Trophoblast cell (in vitro differentiated cells and primary cell): ENCODE measurements around the gene ELF2.

Experiments
- DNase-seq, 2 donors: peaks; one replicate each; pipeline ENCODE4 v3.0.0-alpha.2; 2016
- H2AFZ ChIP-seq: 2 replicates; pipeline ENCODE4 v1.6.1; 2013; ENCODE audit warnings: low read length, moderate library complexity, mild to moderate bottlenecking; ENCODE audit not compliant: insufficient read depth, poor library complexity
- H2AK5ac ChIP-seq: 2 replicates; pipeline ENCODE4 v1.6.1; 2013; ENCODE audit warnings: mild to moderate bottlenecking, low read length
- H2BK120ac ChIP-seq: 2 replicates; pipeline ENCODE4 v1.6.1; 2013; ENCODE audit warnings: low read length, mild to moderate bottlenecking, moderate library complexity; ENCODE audit not compliant: insufficient read depth, poor library complexity
- H2BK12ac ChIP-seq: 2 replicates; pipeline ENCODE4 v1.6.1; 2013; ENCODE audit warnings: mild to moderate bottlenecking, low read length, moderate library complexity
- H2BK5ac ChIP-seq: 2 replicates; pipeline ENCODE4 v1.6.1; 2013; ENCODE audit warnings: low read length, low read depth, moderate library complexity, mild to moderate bottlenecking; ENCODE audit not compliant: poor library complexity
- H3K14ac ChIP-seq: 2 replicates; pipeline ENCODE4 v1.6.1; 2013; ENCODE audit warnings: mild to moderate bottlenecking, low read length
- H3K18ac ChIP-seq: 2 replicates; pipeline ENCODE4 v1.6.1; 2013; ENCODE audit warnings: mild to moderate bottlenecking, low read length
- H3K23ac ChIP-seq: 2 replicates; pipeline ENCODE4 v1.6.1; 2013; ENCODE audit warnings: low read length
- H3K27ac ChIP-seq: 2 replicates; pipeline ENCODE4 v1.5.1; 2013; ENCODE audit warnings: low read depth, mild to moderate bottlenecking, inconsistent platforms, low read length, moderate library complexity
- H3K27me3 ChIP-seq: 2 replicates; pipeline ENCODE4 v1.6.1; 2013; ENCODE audit warnings: inconsistent platforms, mild to moderate bottlenecking, low read length, moderate library complexity; ENCODE audit not compliant: insufficient read depth
- H3K36me3 ChIP-seq, 2 experiments: 1 replicate in 1 of 2; 2 replicates in 1 of 2; pipeline ENCODE4 v1.6.1; 2013; ENCODE audit warnings: low read length in 2 of 2, mild to moderate bottlenecking in 2 of 2, moderate library complexity in 1 of 2; ENCODE audit not compliant: insufficient read depth in 2 of 2, control insufficient read depth in 1 of 2
- H3K4ac ChIP-seq: 2 replicates; pipeline ENCODE4 v1.6.1; 2013; ENCODE audit warnings: low read depth, mild to moderate bottlenecking, low read length, moderate library complexity
- H3K4me1 ChIP-seq, 2 experiments: 1 replicate in 1 of 2; 2 replicates in 1 of 2; pipeline ENCODE4 v1.6.1; 2013; ENCODE audit warnings: low read length in 2 of 2, mild to moderate bottlenecking in 2 of 2, moderate library complexity in 1 of 2; ENCODE audit not compliant: insufficient read depth in 2 of 2, control insufficient read depth in 1 of 2
- H3K4me2 ChIP-seq: 2 replicates; pipeline ENCODE4 v1.6.1; 2013; ENCODE audit warnings: inconsistent platforms, mild to moderate bottlenecking, low read length, moderate library complexity
- H3K4me3 ChIP-seq: 2 replicates; pipeline ENCODE4 v1.5.1; 2013; ENCODE audit warnings: mild to moderate bottlenecking, low read depth, low read length, inconsistent platforms
- H3K79me1 ChIP-seq: one replicate; pipeline ENCODE4 v1.6.1; 2013; ENCODE audit warnings: low read length
- H3K79me2 ChIP-seq: 2 replicates; pipeline ENCODE4 v1.6.1; 2013; ENCODE audit warnings: low read length, mild to moderate bottlenecking; ENCODE audit not compliant: control insufficient read depth, insufficient read depth, poor library complexity
- H3K9ac ChIP-seq: 2 replicates; pipeline ENCODE4 v1.6.1; 2013; ENCODE audit warnings: mild to moderate bottlenecking, low read length
- H3K9me3 ChIP-seq: 2 replicates; pipeline ENCODE4 v1.6.1; 2013; ENCODE audit warnings: low read depth, mild to moderate bottlenecking, control low read depth, inconsistent platforms, low read length; ENCODE audit not compliant: insufficient read depth
- H4K12ac ChIP-seq: 2 replicates; pipeline ENCODE4 v1.6.1; 2013; ENCODE audit warnings: low read depth, mild to moderate bottlenecking, low read length, moderate library complexity
- H4K8ac ChIP-seq: 2 replicates; pipeline ENCODE4 v1.6.1; 2013; ENCODE audit warnings: low read depth, mild to moderate bottlenecking, low read length, moderate library complexity
- H4K91ac ChIP-seq: one replicate; pipeline ENCODE4 v1.6.1; 2013; ENCODE audit warnings: low read depth, mild to moderate bottlenecking, low read length, moderate library complexity
- WGBS: extraction: QIAGEN DNeasy Blood & Tissue Kit; methylation state at CpG from one replicate; pipeline ENCODE4 v1.1.7; 2013; ENCODE audit warnings: missing lambda C conversion rate; ENCODE audit not compliant: insufficient read length, insufficient coverage; ENCODE audit errors: extremely low coverage; 5-methylcytosine and 5-hydroxymethylcytosine counted together

The ELF2 gene

DNA sequence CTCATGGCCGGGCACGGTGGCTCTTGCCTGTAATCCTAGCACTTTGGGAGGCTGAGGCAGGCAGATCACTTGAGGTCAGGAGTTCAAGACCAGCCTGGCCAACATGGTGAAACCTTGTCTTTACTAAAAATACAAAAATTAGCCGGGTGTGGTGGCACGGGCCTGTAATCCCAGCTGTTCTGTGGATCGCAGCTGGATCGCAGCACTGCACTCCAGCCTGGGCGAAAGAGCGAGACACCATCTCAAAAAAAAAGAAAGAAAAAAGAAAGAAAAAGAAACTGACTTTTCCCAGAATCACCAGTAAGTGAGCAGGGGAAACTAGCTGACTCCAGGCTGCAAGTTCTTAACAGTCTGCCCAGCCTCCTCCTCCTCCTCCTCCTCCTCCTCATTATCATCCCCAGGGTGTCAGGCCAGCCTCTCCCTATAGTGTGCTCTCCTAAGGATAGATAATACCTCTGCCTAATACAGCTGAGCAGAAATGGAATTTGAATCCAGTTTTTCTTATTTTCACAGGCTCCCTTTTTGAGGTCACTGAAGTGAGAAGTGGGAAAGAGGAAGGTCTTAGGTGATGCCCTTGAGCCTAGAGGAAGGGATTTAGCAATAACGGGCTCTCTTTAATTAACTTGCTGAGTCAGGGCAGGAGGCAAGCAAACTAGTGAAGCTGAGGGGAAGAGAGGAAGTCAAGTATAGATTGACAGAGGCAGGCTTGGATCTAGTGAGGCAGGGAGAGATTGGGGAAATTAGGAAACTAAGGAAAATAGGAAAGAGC, 11.8 kb upstream of the ELF2 start:
- no peak overlapping the region for H3K4ac ChIP-seq
- no peaks in the 10 kb centered on the region for H3K4me1 ChIP-seq
- peak in 1 of 2 donors; percentile 30 for DNase-seq
- no peak overlapping the region for H4K12ac ChIP-seq
- no peak overlapping the region for H2AFZ ChIP-seq
- H3K79me2 ChIP-seq = no peaks in the 10 kb centered on the region
- H3K4me3 ChIP-seq = no peak overlapping the region
- no peak overlapping the region for H3K18ac ChIP-seq
- no peak overlapping the region for H4K8ac ChIP-seq
- no peak overlapping the region for H3K27ac ChIP-seq
- no peak overlapping the region for H2BK120ac ChIP-seq
- WGBS = no CpG with 5 or more reads among the region's 9 CpGs
- H3K36me3 ChIP-seq = no peaks in the 10 kb centered on the region
- H2BK5ac ChIP-seq = no peak overlapping the region
- no peak overlapping the region for H2AK5ac ChIP-seq
- H4K91ac ChIP-seq = no peak overlapping the region
- no peak overlapping the region for H3K9ac ChIP-seq
- no peak overlapping the region for H3K4me2 ChIP-seq
- no peaks in the 10 kb centered on the region for H3K27me3 ChIP-seq
- H3K9me3 ChIP-seq = no peaks in the 10 kb centered on the region
- H2BK12ac ChIP-seq = no peak overlapping the region
- no peak overlapping the region for H3K23ac ChIP-seq
- H3K14ac ChIP-seq = no peak overlapping the region
- no peaks in the 10 kb centered on the region for H3K79me1 ChIP-seq

GRCh38 chr4:139184129-139184528, 7.1 kb upstream of the ELF2 start:
- Histone ChIP-seq H3K27ac (no peak overlapping the region), H3K4me1 (no peaks in the 10 kb centered on the region), H2BK12ac (no peak overlapping the region), H4K91ac (no peak overlapping the region), H3K9me3 (no peaks in the 10 kb centered on the region), H3K14ac (no peak overlapping the region), H3K27me3 (no peaks in the 10 kb centered on the region), H3K18ac (no peak overlapping the region), H2BK5ac (no peak overlapping the region), H3K4me3 (no peak overlapping the region), H2AFZ (no peak overlapping the region), H2AK5ac (no peak overlapping the region), H4K8ac (no peak overlapping the region), H4K12ac (no peak overlapping the region), H3K23ac (no peak overlapping the region), H3K9ac (no peak overlapping the region), H3K4ac (no peak overlapping the region), H2BK120ac (no peak overlapping the region), H3K36me3 (no peaks in the 10 kb centered on the region), H3K79me1 (no peaks in the 10 kb centered on the region), H3K4me2 (no peak overlapping the region), H3K79me2 (no peaks in the 10 kb centered on the region)
- peak in 1 of 2 donors; percentile 18 for DNase-seq

DNA sequence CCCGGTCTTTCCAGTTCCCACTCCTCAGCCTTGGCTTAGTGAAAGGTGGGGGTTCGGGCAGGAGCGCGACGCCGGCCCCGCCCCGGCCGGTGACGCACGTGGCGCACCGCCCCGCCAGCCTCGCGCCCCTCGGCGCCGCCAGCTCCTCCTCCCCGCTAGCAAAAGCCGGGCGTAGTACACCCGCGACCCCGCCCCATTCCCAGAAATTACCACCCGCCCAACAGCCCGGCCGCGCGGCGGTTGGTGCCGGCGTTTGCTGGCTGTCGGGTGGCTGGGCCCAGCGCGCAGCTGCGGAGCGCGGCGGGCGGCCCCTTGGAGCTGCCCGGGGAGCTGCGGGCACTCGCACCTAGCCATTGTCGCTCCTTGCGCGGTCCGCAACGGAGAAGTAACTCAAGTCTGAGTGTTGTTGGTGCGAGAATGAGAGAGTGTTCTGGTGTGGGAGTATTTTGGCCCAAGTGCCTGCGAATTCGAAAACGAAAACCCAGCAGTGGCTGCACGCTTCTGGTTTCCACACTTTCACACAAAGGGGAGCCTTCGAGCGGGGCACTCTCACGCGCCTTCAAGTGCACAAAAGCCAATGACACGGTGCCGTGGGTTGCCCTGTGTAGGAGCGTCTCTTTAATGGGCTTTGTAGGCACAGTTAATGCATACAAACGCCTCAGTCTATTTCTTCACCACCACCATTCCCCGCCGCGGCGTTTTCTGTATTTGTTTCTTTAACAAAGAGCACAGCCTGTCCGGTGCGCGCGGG, 1.0 kb upstream of the ELF2 start:
- H3K4me1 ChIP-seq = no peaks in the 10 kb centered on the region
- peak overlapping the region; percentile 73 for H3K27ac ChIP-seq
- H4K91ac ChIP-seq = peak overlapping the region; percentile 66
- H3K4me3 ChIP-seq = peak overlapping the region; percentile 89
- H3K23ac ChIP-seq = no peak overlapping the region
- peak overlapping the region; percentile 61 for H2BK5ac ChIP-seq
- DNase-seq = peak; percentile 97 to 98
- H3K79me2 ChIP-seq = peaks cover 14% of the 10 kb centered on the region
- H4K12ac ChIP-seq = peak overlapping the region; percentile 52
- peak overlapping the region; percentile 98 for H3K4me2 ChIP-seq
- H4K8ac ChIP-seq = peak overlapping the region; percentile 76
- peak overlapping the region; percentile 74 for H3K9ac ChIP-seq
- no peaks in the 10 kb centered on the region for H3K36me3 ChIP-seq
- H3K18ac ChIP-seq = no peak overlapping the region
- no peaks in the 10 kb centered on the region for H3K27me3 ChIP-seq
- peak overlapping the region; percentile 6 for H2BK120ac ChIP-seq
- no peak overlapping the region for H2BK12ac ChIP-seq
- H2AK5ac ChIP-seq = no peak overlapping the region
- no CpG with 5 or more reads among the region's 70 CpGs for WGBS
- peak overlapping the region; percentile 93 for H2AFZ ChIP-seq
- H3K14ac ChIP-seq = no peak overlapping the region
- no peaks in the 10 kb centered on the region for H3K9me3 ChIP-seq
- no peak overlapping the region for H3K4ac ChIP-seq
- peaks cover 12% of the 10 kb centered on the region for H3K79me1 ChIP-seq

DNA sequence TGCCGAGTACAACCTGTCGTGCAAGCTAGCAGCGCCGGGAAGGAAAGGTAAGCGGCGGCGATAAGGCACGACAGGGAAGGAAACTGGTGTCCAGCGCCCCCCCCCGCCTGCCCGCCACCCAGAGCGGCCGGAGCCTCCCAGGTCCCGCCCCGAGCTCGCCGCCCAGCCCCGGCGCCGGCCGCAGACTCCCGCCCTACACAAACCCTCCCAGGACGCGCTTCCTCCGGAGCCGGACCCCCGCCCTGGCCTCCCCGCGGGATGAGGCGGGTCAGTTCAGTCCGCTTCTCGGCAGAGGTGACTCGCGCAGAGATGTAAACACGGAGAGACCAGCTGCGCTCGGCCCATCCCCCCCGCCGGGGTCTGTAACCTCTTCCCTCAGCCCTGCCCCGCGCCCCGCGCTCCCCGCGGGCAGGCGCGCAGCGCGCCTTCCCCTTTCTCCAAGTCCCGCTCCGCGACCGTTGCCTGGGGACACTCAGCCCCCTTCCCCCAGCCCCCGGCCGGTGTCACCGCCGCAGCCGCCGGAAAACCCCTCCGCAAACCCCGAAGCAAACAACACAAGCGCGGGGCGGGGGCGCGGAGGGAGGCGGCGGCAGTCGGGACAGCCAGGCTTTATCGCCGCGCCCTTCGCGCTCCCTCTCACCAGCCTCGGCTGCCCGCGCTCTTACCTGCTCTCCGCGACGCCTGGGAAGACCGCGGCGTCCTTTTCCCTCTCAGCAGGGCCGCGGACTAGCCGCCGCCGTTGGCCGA, 543 bp downstream of the ELF2 start:
- Histone ChIP-seq H3K18ac (peak overlapping the region; percentile 100), H3K4me3 (peak overlapping the region; percentile 89), H3K79me1 (peaks cover 12% of the 10 kb centered on the region), H3K36me3 (no peaks in the 10 kb centered on the region), H2BK12ac (peak overlapping the region; percentile 28), H3K4me1 (no peaks in the 10 kb centered on the region), H3K4me2 (peak overlapping the region; percentile 91), H3K14ac (peak overlapping the region; percentile 79), H3K27ac (peak overlapping the region; percentile 91), H4K8ac (peak overlapping the region; percentile 76), H3K9me3 (no peaks in the 10 kb centered on the region), H2AK5ac (peak overlapping the region; percentile 14), H2BK120ac (peak overlapping the region; percentile 70), H3K4ac (peak overlapping the region; percentile 77), H3K79me2 (peaks cover 14% of the 10 kb centered on the region), H3K23ac (no peak overlapping the region), H4K12ac (peak overlapping the region; percentile 88), H2AFZ (peak overlapping the region; percentile 97), H4K91ac (peak overlapping the region; percentile 89), H3K27me3 (no peaks in the 10 kb centered on the region), H3K9ac (peak overlapping the region; percentile 70), H2BK5ac (peak overlapping the region; percentile 96)
- WGBS = no CpG with 5 or more reads among the region's 89 CpGs
- DNase-seq = peak; percentile 71 to 78
